Ishikawa (cell line): ENCODE measurements around the gene SGO1.

Source experiments
- CEBPB ChIP-seq: IDR thresholded peaks from 2 replicates; pipeline ENCODE4 v1.6.1; 2012
- EP300 ChIP-seq: IDR thresholded peaks from 2 replicates; pipeline ENCODE4 v1.6.1; 2012; ENCODE audit warnings: borderline replicate concordance
- FOXM1 ChIP-seq: IDR thresholded peaks from 2 replicates; pipeline ENCODE4 v1.6.1; 2012; ENCODE audit warnings: low read depth, borderline replicate concordance
- RAD21 ChIP-seq: IDR thresholded peaks from 2 replicates; pipeline ENCODE4 v1.6.1; 2012; ENCODE audit warnings: low read depth

DNA sequence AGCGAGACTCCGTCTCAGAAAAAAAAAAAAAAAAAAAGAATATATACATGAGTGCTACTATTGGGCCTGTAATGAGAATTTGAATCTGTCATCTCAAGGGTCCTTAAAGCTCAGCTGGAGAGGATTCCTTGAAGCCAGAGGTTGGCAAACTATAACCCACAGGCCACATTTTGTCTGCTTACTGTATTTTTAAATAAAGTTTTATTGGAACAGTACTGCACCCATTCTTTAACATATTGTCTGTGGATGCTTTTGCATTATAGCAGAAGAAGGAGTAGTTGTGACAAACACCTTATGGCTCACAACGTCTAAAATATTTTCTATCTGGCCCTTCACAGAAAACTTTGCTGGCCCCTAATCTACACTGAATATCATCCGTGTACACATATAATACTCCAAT lies 60.7 kb downstream of the SGO1 start:
- no peak for TF ChIP-seq EP300
- no peak for TF ChIP-seq CEBPB
- TF ChIP-seq RAD21, result no peak
- no peak for TF ChIP-seq FOXM1
